HCT116 (cell line): ENCODE data around the gene FBXL5.

Experiments
- CEBPB ChIP-seq: IDR thresholded peaks from 2 replicates; pipeline ENCODE4 v1.6.1; 2012; ENCODE audit warnings: low read depth
- EGR1 ChIP-seq: IDR thresholded peaks from 2 replicates; pipeline ENCODE4 v1.6.1; 2012; ENCODE audit warnings: low read depth
- POLR2A ChIP-seq: IDR thresholded peaks from 2 replicates; pipeline ENCODE4 v1.7.0; 2011; ENCODE audit warnings: borderline replicate concordance; ENCODE audit not compliant: insufficient read depth, insufficient read length; ENCODE audit errors: extremely low read depth
- POLR2AphosphoS5 ChIP-seq: IDR thresholded peaks from 2 replicates; pipeline ENCODE4 v1.6.1; 2011; ENCODE audit warnings: mild to moderate bottlenecking, low read depth, low read length, moderate library complexity
- RAD21 ChIP-seq: IDR thresholded peaks from 2 replicates; pipeline ENCODE4 v1.6.1; 2012; ENCODE audit warnings: low read depth, mild to moderate bottlenecking
- SP1 ChIP-seq: IDR thresholded peaks from 2 replicates; pipeline ENCODE4 v1.6.1; 2012; ENCODE audit warnings: low read depth
- TCF7L2 ChIP-seq: IDR thresholded peaks from 2 replicates; pipeline ENCODE4 v1.7.0; 2011; ENCODE audit warnings: borderline replicate concordance, inconsistent platforms; ENCODE audit not compliant: insufficient read depth, insufficient read length; ENCODE audit errors: extremely low read depth
- ZNF274 ChIP-seq: fragments of 200-500 bp; sonication (Bioruptor generic); IDR thresholded peaks from 2 replicates; pipeline ENCODE4 v1.6.1; 2014; ENCODE audit warnings: mild to moderate bottlenecking, low read depth, low read length, inconsistent platforms
- TF ChIP-seq, protein P1 (sequence below), 3 experiments: fragments of 200-600 bp in 1 of 3; sonication (generic) in 1 of 3; IDR thresholded peaks in 2 of 3; conservative IDR thresholded peaks in 1 of 3; 2 replicates each; pipeline ENCODE4 v1.5.1; 2012 to 2017; ENCODE audit warnings: low read depth in 2 of 3, low read length in 2 of 3, antibody characterized with exemption in 1 of 3, borderline replicate concordance in 1 of 3, control low read depth in 1 of 3, mild to moderate bottlenecking in 1 of 3, mixed read lengths in 1 of 3, mixed run types in 1 of 3, moderate library complexity in 1 of 3; ENCODE audit not compliant: insufficient read depth in 1 of 3
- TF ChIP-seq, protein P2 (sequence below): IDR thresholded peaks from 2 replicates; pipeline ENCODE4 v1.6.1; 2012

DNA sequence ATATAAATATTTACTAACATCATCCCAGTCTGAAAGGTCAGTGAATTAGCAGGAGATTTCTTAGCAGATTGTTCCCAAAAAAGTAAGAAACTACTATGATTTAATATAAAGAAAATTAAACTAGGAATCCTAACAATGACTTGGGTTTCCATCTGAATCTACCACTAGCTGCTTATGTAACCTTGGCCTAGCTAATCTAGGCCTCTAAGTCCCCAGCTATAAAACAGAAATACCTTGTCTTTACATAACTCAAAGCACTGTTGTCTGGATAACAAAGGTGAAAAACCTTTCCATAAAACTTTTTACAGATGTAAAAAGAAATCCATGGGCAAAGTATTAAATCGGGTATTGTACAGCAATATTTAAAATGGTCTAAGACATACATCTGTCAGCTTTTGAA is 3.0 kb downstream of the FBXL5 start:
- TF ChIP-seq ZNF274 (no peak), SP1 (no peak), POLR2AphosphoS5 (no peak), EGR1 (no peak), RAD21 (no peak), TCF7L2 (no peak), POLR2A (no peak), CEBPB (no peak)
- TF ChIP-seq, protein P1, sequence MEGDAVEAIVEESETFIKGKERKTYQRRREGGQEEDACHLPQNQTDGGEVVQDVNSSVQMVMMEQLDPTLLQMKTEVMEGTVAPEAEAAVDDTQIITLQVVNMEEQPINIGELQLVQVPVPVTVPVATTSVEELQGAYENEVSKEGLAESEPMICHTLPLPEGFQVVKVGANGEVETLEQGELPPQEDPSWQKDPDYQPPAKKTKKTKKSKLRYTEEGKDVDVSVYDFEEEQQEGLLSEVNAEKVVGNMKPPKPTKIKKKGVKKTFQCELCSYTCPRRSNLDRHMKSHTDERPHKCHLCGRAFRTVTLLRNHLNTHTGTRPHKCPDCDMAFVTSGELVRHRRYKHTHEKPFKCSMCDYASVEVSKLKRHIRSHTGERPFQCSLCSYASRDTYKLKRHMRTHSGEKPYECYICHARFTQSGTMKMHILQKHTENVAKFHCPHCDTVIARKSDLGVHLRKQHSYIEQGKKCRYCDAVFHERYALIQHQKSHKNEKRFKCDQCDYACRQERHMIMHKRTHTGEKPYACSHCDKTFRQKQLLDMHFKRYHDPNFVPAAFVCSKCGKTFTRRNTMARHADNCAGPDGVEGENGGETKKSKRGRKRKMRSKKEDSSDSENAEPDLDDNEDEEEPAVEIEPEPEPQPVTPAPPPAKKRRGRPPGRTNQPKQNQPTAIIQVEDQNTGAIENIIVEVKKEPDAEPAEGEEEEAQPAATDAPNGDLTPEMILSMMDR (IDR thresholded peaks at IDR 0.05 in 2 of 3, conservative IDR thresholded peaks at IDR 0.05 in 1 of 3; ENCODE audit: borderline replicate concordance in 1 of 3, insufficient read depth in 1 of 3, low read depth in 2 of 3, low read length in 2 of 3), result no peak
- TF ChIP-seq, protein P2, sequence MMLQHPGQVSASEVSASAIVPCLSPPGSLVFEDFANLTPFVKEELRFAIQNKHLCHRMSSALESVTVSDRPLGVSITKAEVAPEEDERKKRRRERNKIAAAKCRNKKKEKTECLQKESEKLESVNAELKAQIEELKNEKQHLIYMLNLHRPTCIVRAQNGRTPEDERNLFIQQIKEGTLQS, result no peak
